GF-D8 (cell line): Measurements from ENCODE around the gene NSUN4.
"Not testable (repeated sequence)": the region's sequence is repeated elsewhere in the genome, so short reads cannot be mapped to it uniquely, and the experiment has no call there.

Source experiments
- DNase-seq: peaks from one replicate; lab custom pipeline; 2025; lab: John Stamatoyannopoulos, UW

NSUN4 gene

DNA sequence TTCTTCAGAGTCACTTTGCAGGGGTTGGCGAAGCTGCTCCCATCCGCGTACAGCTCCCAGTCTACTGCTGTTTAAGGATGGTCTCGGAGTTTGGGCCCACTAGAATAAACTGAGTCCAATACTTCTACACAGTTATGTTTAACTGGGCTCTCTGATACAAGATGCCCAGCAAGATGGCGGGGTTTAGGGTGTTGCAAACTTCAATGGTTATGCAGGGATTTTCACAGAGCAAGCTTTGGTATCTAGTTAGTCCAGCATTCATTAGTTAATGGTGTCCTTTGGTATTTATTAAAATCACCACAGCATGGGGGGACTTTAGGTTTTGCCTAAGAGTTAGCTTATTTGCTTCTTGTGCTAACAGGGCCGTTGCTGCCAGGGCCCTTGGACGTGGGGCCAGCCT, 12.4 kb upstream of the NSUN4 start:
- not testable (repeated sequence) for DNase-seq

DNA sequence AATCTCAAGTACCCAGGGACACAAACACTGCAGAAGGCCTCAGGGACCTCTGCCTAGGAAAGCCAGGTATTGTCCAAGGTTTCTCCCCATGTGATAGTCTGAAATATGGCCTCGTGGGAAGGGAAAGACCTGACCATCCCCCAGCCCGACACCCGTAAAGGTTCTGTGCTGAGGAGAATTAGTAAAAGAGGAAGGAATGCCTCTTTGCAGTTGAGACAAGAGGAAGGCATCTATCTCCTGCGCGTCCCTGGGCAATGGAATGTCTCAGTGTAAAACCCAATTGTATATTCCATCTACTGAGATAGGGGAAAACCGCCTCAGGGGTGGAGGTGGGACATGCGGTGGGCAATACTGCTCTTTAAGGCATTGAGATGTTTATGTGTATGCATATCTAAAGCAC, 10.8 kb upstream of the NSUN4 start:
- not testable (repeated sequence) for DNase-seq

DNA sequence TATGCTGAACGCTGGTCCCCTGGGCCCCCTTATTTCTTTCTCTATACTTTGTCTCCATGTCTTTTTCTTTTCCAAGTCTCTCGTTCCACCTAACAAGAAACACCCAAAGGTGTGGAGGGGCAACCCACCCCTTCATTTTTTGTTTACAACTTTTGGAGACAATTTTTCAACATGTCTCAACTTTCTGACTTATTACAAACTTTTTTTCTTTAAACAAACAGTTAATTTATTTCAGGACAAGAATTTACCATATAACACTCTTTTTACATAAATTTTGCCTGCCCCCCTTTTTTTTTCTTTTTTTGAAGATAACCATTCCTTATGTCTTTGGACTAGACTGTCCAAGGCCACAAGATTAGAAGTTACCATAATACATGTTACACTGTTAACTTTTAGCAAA, 10.2 kb upstream of the NSUN4 start:
- not testable (repeated sequence) for DNase-seq

DNA sequence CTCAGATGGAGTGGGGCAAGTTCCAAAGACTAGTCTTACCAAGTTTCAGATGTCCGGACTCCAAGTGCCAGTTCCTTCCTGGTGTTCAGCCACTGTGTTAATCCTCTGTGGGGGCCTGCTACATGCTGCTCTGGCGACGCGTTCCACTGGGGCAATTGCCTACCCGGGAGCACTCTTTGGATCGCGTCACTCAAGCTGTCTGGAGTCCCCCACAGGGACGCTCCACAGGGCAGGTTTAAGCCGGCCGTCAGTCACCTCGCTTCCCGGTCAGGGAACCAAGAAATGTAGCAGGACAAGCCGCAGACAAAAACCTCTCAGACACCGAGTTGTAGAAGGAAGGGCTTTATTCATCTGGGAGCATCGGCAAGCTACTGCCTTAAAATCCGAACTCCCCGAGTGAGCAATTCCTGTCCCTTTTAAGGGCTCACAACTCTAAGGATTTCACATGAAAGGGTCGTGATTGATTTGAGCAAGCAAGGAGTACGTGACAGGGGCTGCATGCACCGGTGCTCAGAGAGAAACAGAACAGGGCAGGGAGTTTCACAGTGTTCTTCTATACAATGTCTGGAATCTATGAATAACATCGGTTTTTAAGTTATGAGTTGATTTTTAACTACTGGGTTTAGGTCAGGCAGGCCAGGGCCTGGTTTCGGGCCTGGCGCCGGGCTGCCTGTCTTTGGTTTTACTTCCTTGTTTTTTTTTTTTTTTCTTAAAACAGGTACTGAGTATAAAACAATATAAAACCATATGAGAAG, 8.6 kb upstream of the NSUN4 start:
- not testable (repeated sequence) for DNase-seq

DNA sequence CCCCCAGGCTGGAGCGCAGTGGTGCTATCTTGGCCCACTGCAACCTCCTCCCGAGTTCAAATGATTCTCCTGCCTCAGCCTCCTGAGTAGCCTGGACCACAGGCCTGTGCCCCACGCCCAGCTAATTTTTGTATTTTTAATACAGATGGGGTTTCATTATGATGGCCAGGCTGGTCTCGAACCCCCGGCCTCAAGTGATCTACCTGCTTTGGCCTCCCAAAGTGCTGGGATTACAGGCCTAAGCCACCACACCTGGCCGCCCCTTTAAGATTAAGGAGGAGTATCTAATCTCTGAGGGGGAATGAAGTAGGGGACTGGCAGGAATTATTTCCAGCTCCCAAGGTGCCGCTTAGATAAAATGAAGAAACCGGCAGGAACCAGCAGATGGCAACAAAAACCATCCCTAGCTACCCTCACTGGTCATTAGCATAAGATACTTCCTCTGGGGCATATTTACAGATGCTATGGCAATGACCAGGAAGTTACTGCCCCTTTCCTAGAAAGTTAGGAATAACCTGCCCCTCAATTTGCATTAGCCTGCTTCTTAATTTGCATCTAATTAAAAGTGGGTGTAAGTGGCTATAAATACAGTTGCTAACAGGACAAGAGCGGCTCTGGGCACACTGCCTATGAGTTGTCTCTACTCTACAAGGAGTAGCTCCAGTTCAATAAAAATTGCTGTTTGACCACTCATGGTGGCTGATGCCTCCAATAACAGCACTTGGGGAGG, 7.1 kb upstream of the NSUN4 start:
- DNase-seq = peak; percentile 43

DNA sequence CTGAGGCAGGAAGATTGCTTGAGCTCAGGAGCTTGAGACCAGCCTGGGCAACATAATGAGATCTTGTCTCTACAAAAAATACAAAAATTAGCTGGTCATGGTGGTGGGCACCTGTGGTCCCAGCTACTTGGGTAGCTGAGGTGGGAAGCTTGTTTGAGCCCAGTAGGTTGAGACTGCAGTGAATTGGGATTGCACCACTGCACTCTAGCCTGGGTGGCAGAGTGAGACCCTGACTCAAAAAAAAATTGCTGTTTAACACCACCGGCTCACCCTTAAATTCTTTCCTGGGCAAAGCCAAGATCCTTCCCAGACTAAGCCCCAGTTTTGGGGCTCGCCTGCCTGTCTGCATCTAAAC, 6.6 kb upstream of the NSUN4 start:
- no peak for DNase-seq

DNA sequence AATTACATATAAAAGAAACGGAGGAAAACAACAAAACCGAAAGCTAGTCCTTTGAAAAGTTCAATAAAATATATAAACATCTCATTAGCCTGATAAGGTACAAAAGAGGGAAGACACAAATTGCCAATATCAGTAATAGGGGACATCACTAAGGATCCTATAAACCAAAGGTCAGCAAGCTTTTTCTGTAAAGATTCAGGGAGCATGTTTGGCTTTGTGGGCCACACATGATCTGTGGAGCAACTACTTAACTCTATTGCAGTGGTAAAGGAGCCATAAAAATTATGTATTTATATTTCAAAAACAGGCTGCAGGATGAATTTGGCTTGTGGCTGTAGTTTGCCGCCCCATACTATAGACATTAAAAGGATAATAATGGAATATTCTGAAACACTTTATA, 5.5 kb upstream of the NSUN4 start:
- DNase-seq = no peak

DNA sequence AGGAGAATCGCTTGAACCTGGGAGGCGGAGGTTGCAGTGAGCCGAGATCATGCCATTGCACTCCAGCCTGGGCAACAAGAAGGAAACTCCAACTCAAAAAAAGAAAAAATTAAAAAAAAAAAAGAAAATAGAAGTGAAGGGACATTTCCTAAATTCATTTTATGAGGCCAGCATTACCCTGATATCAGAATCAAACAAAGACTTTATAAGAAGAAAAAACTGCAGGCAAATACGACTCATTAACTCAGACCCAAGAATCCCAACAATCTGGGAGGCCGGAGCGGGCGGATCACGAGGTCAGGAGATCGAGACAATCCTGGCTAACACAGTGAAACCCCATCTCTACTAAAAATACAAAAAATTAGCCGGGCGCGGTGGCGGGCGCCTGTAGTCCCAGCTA, 3.2 kb upstream of the NSUN4 start:
- not testable (repeated sequence) for DNase-seq

DNA sequence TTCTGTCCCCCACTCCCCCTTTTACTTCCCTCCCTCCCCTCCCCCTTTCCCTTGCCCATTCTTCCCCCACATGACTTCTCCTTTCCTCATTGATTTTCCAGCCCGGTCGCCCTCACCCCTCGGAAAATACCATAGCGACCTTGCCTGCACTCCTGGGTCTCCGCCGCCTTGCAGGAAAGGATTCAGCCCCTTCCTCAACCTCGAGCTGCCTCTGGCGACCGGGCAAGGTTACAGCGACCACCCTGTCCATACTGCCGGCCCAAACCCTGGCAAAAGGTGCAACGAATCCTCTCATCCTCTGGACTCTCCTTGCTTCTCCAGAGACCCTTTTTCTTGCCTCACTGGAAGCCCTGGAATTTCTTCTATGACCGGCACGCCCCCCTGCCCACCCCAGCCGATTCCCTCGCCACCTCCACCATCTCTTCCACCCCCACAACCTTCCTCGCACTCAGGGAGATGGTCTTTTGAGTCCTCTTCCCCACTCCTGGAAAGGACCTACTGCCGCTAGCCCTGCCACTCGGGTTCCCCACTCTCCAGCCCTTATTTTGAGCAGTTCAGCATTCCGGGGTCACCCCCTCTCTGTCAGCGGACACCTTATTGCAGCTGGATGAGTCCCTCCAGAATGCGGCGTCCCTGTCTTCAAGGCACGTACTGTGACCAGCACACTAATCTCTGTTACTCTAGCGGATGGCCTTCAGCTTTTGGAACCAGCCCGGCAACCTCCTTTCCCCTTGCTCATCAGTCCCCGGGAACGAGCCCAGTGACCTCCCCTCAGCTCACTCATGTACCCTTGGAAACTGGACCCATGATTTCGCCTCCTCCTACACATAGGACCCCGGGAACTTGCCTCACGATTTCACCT, 846 bp downstream of the NSUN4 start:
- DNase-seq = no peak

DNA sequence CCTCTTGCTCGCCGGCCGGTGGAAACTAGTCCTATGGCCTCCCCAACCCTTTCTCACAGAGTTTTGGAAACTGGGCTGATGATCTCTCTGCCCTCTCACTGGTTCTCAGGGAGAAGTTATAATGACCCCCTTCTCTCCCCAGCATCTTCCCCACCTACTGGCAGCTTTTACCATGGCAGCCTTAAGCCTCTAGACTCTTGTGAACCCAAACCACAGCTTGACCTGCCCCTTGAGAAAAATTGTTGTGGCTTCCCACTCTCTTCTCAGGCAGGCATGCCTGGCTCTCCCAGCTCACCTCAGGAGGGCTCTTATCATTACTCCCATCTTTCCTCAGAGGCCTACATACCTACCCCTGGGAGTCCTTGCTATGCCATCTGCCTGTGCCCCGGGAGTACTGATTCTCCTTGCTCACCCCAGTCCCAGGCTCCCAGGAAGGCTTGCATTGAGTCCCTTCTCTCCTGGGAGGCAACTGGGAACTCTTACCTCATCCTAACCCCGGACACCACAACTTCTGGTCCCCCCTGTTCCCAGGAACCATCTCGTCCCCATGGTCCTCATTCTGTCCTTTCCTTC, 1.6 kb downstream of the NSUN4 start:
- DNase-seq = no peak

DNA sequence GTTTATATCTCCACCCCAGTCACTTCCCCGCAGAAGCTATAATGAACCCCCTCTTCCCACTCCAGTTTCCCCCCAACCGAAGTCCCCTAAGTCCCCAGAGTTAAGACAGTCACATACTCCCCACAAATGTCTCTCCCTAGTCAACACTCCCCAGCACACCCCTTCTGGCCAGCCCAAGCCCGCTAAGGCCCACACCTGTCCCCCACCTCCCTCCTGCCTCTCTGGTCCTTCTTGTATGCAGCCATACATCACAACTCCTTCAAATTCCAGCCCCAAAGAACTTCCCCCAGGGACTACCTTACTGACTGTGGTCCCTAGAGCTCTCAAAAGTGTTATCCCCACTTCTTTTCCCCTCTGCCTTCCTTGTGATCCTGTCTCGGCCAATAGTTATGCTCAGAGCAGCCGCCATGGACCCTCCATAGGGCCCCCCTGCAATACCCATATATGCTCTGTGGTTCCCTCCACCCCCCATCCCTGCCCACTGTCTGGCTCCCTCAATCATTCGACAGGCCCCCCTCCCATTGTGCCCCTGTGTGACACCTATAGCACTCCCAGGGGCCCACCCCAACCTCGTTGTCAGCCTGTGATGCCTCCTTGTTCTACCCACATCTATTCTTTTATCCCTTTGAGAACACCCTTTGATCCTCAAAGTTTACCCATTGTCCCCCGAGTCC, 2.2 kb downstream of the NSUN4 start:
- DNase-seq = no peak

DNA sequence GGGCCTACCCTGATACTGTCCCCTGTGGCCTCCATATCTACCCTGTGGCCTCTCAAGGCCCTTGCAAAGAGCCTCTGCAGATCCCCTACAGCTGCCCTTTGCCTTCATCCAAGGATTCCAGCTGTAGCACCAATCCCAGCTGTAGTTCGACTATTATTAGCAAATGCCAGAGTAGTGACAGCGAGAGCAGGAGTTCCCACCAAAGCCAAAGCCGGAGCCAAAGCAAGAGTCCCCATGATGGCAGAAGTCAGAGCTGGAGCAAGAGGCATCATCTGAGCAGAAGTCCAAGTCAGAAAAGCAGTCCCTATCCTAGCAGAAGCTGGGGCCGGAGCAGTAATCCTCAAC, 2.7 kb downstream of the NSUN4 start:
- no peak for DNase-seq

DNA sequence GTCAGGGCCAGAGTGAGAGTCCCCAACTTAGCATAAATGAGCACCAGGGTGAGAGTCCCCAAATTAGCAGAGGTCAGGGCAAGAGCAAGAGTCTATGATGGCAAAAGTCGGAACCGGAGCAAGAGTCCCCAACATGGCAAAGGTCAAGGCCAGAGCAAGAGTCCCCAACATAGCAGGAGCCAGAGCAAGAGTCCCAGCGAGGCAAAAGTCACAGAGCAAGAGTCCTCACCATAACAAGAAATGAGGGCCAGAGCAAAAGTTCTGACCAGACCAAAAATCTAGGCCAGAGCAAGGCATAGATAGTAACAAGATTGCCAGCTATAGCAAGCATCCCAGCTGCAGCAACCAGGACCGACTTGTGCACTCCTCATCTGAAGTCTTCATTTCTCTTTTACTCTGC, 3.1 kb downstream of the NSUN4 start:
- DNase-seq = no peak

DNA sequence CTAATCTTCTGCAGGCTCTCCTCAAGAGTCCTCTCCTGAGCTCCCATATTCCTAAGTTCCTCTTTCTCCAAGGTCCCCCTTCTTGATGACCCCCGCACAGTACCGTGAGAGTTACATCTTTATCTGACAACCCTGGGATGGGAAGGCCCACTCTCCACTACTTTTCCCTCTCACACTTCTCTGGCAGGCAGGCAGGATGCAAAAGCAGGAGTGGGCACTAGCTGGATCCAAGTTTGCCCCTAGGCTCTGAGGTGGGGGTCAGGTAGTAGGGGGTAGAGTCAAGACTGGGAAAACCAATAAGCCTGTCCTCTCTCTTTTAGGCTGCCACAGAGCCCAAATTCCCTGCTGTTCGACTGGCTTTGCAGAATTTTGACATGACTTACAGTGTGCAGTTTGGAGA, 3.9 kb downstream of the NSUN4 start:
- no peak for DNase-seq

DNA sequence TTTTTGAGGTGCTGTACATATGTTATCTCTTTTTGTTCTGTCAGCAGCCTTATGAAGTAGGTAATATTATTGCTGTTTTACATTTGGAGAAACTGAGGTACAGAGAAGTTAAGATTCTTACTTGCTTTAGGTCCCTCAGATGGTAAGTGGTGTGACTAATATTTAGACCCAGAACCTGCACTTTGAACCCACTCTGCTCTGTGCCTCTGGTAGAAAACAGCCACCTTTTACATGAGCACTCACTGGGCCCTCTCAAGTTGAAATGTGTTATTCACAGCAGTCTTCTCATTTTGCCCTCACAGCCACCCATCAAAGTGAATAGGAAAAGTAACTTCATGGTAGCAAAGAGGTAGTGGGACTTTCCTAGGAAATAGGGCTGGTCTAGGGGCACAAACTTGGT, 4.7 kb downstream of the NSUN4 start:
- DNase-seq = no peak

DNA sequence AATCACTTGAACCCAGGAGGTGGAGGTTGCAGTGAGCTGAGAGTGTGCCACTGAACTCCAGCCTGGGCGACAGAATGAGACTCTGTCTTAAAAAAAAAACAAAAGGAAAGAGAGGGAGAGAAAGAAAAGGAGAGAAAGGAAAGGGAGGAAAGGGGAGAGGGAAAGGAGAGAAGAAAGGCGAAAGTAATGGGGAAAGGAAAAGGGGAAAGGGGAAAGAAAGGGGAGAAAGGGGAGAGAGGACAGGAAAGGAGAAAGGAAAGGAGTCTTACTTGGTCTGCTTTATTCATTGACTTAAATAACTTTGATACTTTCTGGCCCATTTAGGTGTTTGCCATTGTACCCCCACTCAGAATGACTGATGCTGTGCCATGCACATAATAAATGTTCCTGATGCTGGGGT, 11.8 kb downstream of the NSUN4 start:
- DNase-seq = no peak

DNA sequence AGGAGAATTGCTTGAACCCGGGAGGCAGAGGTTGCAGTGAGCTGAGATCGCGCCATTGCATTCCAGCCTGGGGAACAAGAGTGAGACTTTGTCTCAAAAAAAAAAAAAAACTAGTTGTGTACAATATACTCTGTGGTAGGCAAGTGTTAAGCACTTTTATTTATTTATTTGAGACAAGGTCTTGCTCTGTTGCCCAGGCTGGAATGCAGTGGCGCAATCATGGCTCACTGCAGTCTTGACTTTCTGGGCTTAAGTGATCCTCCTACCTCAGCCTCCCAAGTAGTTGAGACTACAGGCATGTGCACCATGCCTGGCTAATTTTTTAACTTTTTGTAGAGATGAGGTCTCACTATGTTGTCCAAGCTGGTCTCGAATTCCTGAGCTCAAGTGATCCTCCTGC, 15.3 kb downstream of the NSUN4 start:
- DNase-seq = not testable (repeated sequence)

DNA sequence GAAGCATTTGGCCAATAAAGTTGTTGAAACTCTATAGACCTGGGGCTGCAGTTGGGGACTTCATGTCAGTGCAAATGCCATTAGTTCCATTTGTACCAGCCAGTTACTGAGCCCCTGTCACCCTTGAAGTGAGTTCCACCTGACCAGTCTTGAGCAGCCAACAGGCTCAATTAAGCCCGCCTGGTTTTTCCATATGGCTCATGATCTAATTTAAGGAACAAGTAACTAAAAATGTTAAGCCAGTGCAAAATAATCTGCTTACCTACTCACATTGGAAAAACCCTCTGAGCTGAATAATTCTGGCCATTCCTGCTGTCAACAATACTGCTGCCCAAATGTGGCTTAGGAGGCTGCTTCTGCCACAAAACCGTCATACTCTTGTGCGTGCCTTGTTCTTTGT, 21.6 kb downstream of the NSUN4 start:
- DNase-seq = no peak

DNA sequence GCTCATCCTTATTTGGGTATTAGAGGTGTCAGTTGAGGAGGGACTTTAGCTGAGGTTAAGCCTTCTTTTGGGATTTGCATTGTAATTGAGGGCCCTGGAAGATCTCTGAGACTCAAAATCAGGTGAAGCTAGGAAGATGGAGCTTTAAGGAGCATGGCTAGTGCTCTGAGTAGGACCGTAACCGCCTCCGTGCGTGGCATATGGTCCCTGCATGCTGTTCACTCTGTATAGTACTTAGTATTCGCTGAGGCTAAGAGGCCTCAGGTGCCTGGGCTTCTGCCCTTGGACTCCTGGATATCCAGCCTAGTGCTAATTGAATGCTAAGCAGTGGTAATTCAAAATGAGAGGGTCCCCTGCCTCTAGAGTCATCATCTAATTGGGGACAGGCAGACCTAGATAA, 22.5 kb downstream of the NSUN4 start:
- no peak for DNase-seq

DNA sequence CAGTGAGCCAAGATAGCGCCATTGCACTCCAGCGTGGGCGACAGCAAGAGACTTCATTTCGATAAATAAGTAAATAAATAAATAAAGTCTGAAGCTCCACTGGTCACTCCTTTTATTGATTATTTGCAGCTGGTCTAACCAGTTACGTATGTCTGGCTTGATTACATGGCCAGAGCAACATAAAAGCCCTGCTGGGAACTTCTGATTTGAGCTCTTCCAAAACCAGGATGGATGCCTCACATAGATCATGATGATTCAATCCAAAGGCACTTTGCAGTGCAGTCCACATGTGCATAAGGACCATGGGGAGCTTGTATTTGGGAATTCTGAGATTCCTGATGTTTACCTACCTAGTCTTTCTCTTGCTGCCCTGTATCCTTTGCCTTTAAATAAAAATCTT, 24.0 kb downstream of the NSUN4 start:
- no peak for DNase-seq

DNA sequence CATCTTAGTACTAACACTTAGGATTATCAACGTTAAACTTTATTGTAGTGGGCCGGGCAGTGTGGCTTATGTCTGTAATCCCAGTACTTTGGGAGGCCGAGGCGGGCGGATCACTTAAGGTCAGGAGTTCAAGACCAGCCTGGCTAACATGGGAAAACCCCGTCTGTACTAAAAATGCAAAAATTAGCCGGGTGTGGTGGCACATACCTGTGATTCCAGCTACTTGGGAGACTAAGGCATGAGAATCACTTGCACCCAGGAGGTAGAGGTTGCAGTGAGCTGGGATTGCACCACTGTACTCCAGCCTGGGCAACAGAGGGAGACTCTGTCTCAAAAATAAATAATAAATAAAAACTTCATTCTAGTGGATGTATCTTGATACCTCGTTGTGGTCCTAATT, 25.2 kb downstream of the NSUN4 start:
- not testable (repeated sequence) for DNase-seq

DNA sequence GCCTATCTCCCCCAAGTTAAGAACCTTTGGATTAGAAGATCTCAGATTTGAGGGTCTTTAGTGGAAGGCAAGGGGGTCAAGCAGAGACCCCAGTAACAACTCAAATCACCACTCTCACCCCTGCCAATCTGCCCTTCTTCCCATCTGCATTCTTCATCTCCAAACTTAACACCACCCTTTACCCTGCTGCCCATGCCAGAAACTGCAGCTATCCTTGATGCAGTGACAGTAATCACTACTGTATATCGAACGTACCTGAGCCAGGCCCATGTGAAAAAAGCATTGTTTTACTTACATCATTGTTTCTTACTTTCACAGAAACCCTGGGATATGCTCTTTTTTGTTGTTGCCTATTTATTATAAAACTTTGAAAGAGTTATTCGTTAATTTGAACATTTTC, 26.5 kb downstream of the NSUN4 start:
- no peak for DNase-seq
